DND-41 (cell line): ENCODE results near the gene SLC46A2.

Experiments used
- ATAC-seq: fragments of 200-7000 bp; cut with Tn5 transposase; 3 replicates; pipeline ENCODE4 v1.9.1; 2021; ENCODE audit warnings: low read depth; ENCODE audit not compliant: insufficient read depth
- DNase-seq: peaks from one replicate; pipeline ENCODE4 v3.0.0-alpha.2; 2020
- H2AFZ ChIP-seq: 2 replicates; pipeline ENCODE4 v1.6.0; 2012; ENCODE audit warnings: low read depth, low read length
- H3K27ac ChIP-seq: 2 replicates; pipeline ENCODE4 v1.5.1; 2012; ENCODE audit warnings: low read length, inconsistent platforms
- H3K27me3 ChIP-seq: fragments of 200-600 bp; sonication (generic); 2 replicates; pipeline ENCODE4 v1.6.0; 2012; ENCODE audit warnings: low read length, mild to moderate bottlenecking, inconsistent platforms; ENCODE audit not compliant: insufficient read depth, poor library complexity
- H3K36me3 ChIP-seq: 2 replicates; pipeline ENCODE4 v1.5.1; 2012; ENCODE audit warnings: low read length, inconsistent platforms; ENCODE audit not compliant: insufficient read depth
- H3K4me1 ChIP-seq: 2 replicates; pipeline ENCODE4 v1.5.1; 2012; ENCODE audit warnings: mild to moderate bottlenecking, low read length; ENCODE audit not compliant: insufficient read depth
- H3K4me2 ChIP-seq: 2 replicates; pipeline ENCODE4 v1.6.0; 2012; ENCODE audit warnings: mild to moderate bottlenecking, moderate library complexity, low read length, inconsistent platforms; ENCODE audit not compliant: insufficient read depth
- H3K4me3 ChIP-seq, 2 experiments: fragments of 200-600 bp in 1 of 2; shearing (Covaris generic) in 1 of 2; 2 replicates each; pipeline ENCODE4 v1.5.1; 2012 to 2016; ENCODE audit warnings: inconsistent platforms in 2 of 2, low read length in 2 of 2, mild to moderate bottlenecking in 2 of 2, low read depth in 1 of 2, moderate library complexity in 1 of 2
- H3K79me2 ChIP-seq: 2 replicates; pipeline ENCODE4 v1.6.0; 2012; ENCODE audit warnings: low read length, inconsistent platforms; ENCODE audit not compliant: insufficient read depth
- H3K9ac ChIP-seq: 2 replicates; pipeline ENCODE4 v1.6.0; 2012; ENCODE audit warnings: low read depth, mild to moderate bottlenecking, inconsistent platforms, low read length, moderate library complexity
- H3K9me3 ChIP-seq: 2 replicates; pipeline ENCODE4 v1.5.1; 2012; ENCODE audit warnings: low read length, moderate library complexity, mild to moderate bottlenecking, inconsistent platforms; ENCODE audit not compliant: insufficient read depth, severe bottlenecking
- H4K20me1 ChIP-seq: 2 replicates; pipeline ENCODE4 v1.6.0; 2012; ENCODE audit warnings: low read length; ENCODE audit not compliant: insufficient read depth
- CTCF ChIP-seq: IDR thresholded peaks from 2 replicates; pipeline ENCODE4 v1.5.1; 2012; ENCODE audit warnings: borderline replicate concordance, low read length, moderate library complexity, mild to moderate bottlenecking; ENCODE audit not compliant: poor library complexity, severe bottlenecking; ENCODE audit errors: extremely low read depth
- EZH2 ChIP-seq: IDR thresholded peaks from 3 replicates; pipeline ENCODE4 v1.6.1; 2012; ENCODE audit warnings: borderline replicate concordance, low read depth, mild to moderate bottlenecking, moderate library complexity, low read length, inconsistent platforms; ENCODE audit not compliant: severe bottlenecking

SLC46A2 gene

GRCh38 chr9:112890106-112891081 is at the start of gene SLC46A2:
SLC46A2 (minus strand) TSS chr9:112890876; CDS start chr9:112890681, 195 bp downstream.
- no peak within 1 kb of the TSS for H3K9ac ChIP-seq
- no peak within 1 kb of the TSS for H2AFZ ChIP-seq
- no peak for ATAC-seq
- DNase-seq, result no peak
- H3K4me3 ChIP-seq, result no peak within 1 kb of the TSS
- no peaks in the 10 kb centered on the region for H3K27me3 ChIP-seq
- H3K79me2 ChIP-seq, result no peaks in the 10 kb centered on the region
- no peaks in the 10 kb centered on the region for H3K4me1 ChIP-seq
- no peak within 1 kb of the TSS for H3K27ac ChIP-seq
- TF ChIP-seq CTCF, result no peak
- no peak for TF ChIP-seq EZH2
- no peak within 1 kb of the TSS for H3K4me2 ChIP-seq
- H3K9me3 ChIP-seq, result no peaks in the 10 kb centered on the region
- no peaks in the 10 kb centered on the region for H3K36me3 ChIP-seq
- H4K20me1 ChIP-seq, result no peaks in the 10 kb centered on the region

- H3K27me3 ChIP-seq, result no peaks in the 10 kb centered on the region
- H4K20me1 ChIP-seq, result no peaks in the 10 kb centered on the region
- no peaks in the 10 kb centered on the region for H3K36me3 ChIP-seq
- H3K4me3 ChIP-seq, result no peak overlapping the region
- no peak for TF ChIP-seq CTCF
- TF ChIP-seq EZH2, result no peak
- ATAC-seq (no peak), DNase-seq (no peak)
- no peaks in the 10 kb centered on the region for H3K79me2 ChIP-seq
- no peak overlapping the region for H3K27ac ChIP-seq
- no peak overlapping the region for H2AFZ ChIP-seq
- no peak overlapping the region for H3K4me2 ChIP-seq
- H3K4me1 ChIP-seq, result no peaks in the 10 kb centered on the region
- no peak overlapping the region for H3K9ac ChIP-seq
- no peaks in the 10 kb centered on the region for H3K9me3 ChIP-seq
Observed at GRCh38 chr9:112939418-112939817, 48.7 kb upstream of the SLC46A2 start.

- H3K4me3 ChIP-seq, result no peak overlapping the region
- ATAC-seq (no peak), DNase-seq (no peak)
- no peaks in the 10 kb centered on the region for H3K79me2 ChIP-seq
- no peaks in the 10 kb centered on the region for H3K4me1 ChIP-seq
- H3K9ac ChIP-seq, result no peak overlapping the region
- no peak for TF ChIP-seq CTCF
- TF ChIP-seq EZH2, result no peak
- H3K27me3 ChIP-seq, result peaks cover 6% of the 10 kb centered on the region
- no peak overlapping the region for H2AFZ ChIP-seq
- H3K4me2 ChIP-seq, result no peak overlapping the region
- H4K20me1 ChIP-seq, result no peaks in the 10 kb centered on the region
- no peaks in the 10 kb centered on the region for H3K36me3 ChIP-seq
- H3K27ac ChIP-seq, result no peak overlapping the region
- no peaks in the 10 kb centered on the region for H3K9me3 ChIP-seq
Observed at GRCh38 chr9:112933696-112934095, 43.0 kb upstream of the SLC46A2 start.
